ENCODE data around the gene ZNF148. TPM values are rescaled to one million over a fixed set of nuclear protein-coding genes. Genes with fewer than 3 reads are reported as not detected.

ZNF148 gene
- total RNA-seq, 2 donors from 2014 or later, result 27.1 to 35.1 TPM

DNA sequence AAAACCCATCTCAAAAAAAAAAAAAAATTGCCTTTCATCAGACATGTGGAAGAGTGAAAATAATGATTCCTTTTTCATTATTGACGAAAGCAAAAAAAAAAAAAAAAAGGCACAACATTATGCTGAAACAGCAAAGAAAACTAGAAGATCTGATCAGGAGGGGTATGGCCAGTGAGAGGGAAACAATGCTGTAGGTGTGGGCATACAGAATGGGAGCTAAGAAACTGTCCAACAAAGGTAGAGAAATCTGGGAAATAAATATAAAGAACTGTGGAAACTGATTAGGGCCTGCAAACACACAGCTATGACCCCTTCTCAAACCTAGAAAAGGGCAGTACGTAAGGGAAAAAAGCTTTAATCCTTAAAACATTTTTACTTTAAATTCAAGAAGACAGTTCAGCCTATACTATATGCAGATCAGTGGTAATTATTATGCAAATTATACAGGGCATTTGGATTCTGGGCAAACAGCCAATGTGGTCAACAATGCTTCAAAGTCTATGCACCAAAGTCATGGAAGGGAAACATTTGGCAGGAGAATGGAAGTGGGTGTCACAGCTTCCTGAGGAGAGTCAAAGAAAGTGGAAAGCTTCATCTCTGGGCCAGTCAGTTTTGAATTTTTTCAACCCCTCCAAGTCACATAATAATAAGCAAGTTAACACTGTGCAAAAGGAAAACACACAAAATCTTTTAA is 94.3 kb downstream of the ZNF148 start:
- no peak for ATAC-seq (ENCODE audit: insufficient number of reproducible peaks, low FRiP score, low read depth)
- H3K4me1 ChIP-seq (ENCODE audit: control insufficient read depth in 1 of 2, low read depth in 2 of 2), result peaks cover 2 to 12% of the 10 kb centered on the region in 2 donors
- no peaks in the 10 kb centered on the region for H3K9me3 ChIP-seq
- no peak overlapping the region for H3K4me3 ChIP-seq
- H3K27ac ChIP-seq, result no peak overlapping the region
- TF ChIP-seq, protein P1, sequence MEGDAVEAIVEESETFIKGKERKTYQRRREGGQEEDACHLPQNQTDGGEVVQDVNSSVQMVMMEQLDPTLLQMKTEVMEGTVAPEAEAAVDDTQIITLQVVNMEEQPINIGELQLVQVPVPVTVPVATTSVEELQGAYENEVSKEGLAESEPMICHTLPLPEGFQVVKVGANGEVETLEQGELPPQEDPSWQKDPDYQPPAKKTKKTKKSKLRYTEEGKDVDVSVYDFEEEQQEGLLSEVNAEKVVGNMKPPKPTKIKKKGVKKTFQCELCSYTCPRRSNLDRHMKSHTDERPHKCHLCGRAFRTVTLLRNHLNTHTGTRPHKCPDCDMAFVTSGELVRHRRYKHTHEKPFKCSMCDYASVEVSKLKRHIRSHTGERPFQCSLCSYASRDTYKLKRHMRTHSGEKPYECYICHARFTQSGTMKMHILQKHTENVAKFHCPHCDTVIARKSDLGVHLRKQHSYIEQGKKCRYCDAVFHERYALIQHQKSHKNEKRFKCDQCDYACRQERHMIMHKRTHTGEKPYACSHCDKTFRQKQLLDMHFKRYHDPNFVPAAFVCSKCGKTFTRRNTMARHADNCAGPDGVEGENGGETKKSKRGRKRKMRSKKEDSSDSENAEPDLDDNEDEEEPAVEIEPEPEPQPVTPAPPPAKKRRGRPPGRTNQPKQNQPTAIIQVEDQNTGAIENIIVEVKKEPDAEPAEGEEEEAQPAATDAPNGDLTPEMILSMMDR (IDR thresholded peaks at IDR 0.05), result no peak
- H3K27me3 ChIP-seq (replicated peaks; ENCODE audit: insufficient read depth), result no peaks in the 10 kb centered on the region
- no peak for DNase-seq (ENCODE audit: low spot score)
- H3K36me3 ChIP-seq, result peaks cover 4% of the 10 kb centered on the region

DNA sequence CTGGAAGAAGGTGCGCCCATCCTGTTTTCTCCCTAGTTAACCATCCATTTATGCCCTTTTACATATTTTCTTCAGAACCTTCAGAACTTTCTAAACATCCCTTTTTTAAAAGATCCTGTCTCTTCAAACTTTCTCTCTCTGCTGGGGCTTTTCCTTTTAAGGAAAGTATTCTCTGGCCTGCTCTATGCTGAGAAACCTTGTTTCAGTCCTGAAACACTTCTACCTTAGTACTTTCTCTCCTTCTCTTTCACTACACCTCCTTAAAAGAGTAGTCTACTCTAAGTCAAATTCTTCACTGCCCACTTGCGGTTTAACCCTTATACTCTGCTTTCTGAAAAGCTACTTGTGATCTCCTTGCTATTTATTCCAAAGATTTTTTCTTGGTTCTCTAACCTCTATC is 97.0 kb downstream of the ZNF148 start:
- TF ChIP-seq, protein P1 (IDR thresholded peaks at IDR 0.05), result no peak

DNA sequence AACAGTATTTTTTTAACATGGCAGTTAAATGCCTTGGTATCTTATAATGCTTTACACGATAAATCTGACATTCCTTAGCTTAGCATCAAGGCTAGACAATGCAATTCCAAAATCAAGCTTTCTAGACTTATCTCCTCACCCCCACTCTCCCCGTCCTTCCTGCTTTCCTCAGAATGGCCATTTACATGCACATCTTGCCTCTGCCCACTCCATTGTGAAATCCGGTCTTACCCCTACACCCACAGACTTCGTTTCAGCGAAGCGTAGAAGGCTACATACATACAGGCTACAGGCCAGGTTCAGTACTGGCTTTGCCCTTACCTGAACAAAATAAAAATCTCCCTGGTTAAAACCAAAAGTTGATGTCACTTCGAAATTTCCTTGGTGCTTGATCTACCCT is 104.0 kb downstream of the ZNF148 start:
- Histone ChIP-seq H3K4me3 (no peak overlapping the region), H3K4me1 (ENCODE audit: control insufficient read depth in 1 of 2, low read depth in 2 of 2) (no peaks in the 10 kb centered on the region), H3K27ac (no peak overlapping the region), H3K9me3 (no peaks in the 10 kb centered on the region), H3K36me3 (no peaks in the 10 kb centered on the region), H3K27me3 (replicated peaks; ENCODE audit: insufficient read depth) (no peaks in the 10 kb centered on the region)
- ATAC-seq (ENCODE audit: insufficient number of reproducible peaks, low FRiP score, low read depth) (no peak), DNase-seq (ENCODE audit: low spot score) (no peak)
- TF ChIP-seq, protein P1 (IDR thresholded peaks at IDR 0.05), result no peak

More for the DNA sequence above, 97.0 kb downstream of the ZNF148 start:
- Histone ChIP-seq H3K4me3 (no peak overlapping the region), H3K27me3 (replicated peaks; ENCODE audit: insufficient read depth) (no peaks in the 10 kb centered on the region), H3K36me3 (peaks cover 4% of the 10 kb centered on the region), H3K4me1 (ENCODE audit: control insufficient read depth in 1 of 2, low read depth in 2 of 2) (peaks cover 2 to 12% of the 10 kb centered on the region in 2 donors), H3K9me3 (no peaks in the 10 kb centered on the region), H3K27ac (no peak overlapping the region)
- DNase-seq (ENCODE audit: low spot score) (no peak), ATAC-seq (ENCODE audit: insufficient number of reproducible peaks, low FRiP score, low read depth) (no peak)

DNA sequence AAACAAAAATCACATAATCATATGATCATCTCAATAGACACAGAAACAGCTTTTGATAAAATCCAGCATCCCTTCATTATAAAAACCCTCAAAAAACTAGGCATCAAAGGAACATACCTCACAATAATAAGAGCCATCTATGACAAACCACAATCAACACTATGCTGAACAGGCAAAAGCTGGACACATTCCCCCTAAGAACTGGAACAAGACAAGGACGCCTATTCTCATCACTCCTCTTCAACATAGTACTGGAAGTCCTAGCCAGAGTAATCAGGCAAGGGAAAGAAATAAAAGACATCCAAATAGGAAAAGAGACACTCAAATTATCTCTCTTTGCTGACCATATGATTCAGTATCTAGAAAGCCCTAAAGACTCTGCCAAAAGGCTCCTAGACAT is 107.7 kb downstream of the ZNF148 start:
- ATAC-seq (ENCODE audit: insufficient number of reproducible peaks, low FRiP score, low read depth), result no peak
- H3K4me3 ChIP-seq, result no peak overlapping the region
- no peak for DNase-seq (ENCODE audit: low spot score)
- TF ChIP-seq, protein P1 (IDR thresholded peaks at IDR 0.05), result no peak
- H3K27ac ChIP-seq, result no peak overlapping the region
- H3K9me3 ChIP-seq, result no peaks in the 10 kb centered on the region
- no peaks in the 10 kb centered on the region for H3K36me3 ChIP-seq
- H3K27me3 ChIP-seq (replicated peaks; ENCODE audit: insufficient read depth), result no peaks in the 10 kb centered on the region
- no peaks in the 10 kb centered on the region for H3K4me1 ChIP-seq (ENCODE audit: control insufficient read depth in 1 of 2, low read depth in 2 of 2)

DNA sequence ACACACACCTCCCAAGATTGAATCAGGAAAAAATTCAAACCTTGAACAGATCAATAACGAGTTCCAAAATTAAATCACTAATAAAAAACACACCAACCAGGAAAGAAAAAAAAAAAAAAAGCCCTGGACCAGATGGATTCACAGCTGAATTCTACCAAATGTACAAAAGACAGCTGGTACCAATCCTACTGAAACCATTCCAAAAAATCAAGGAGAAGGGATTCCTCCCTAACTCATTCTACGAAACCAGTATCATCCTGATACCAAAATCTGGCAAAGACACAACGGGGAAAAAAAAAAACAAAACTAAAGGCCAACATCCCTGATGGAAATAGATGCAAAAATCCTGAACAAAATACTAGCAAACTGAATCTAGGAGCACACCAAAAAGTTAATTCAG is 108.2 kb downstream of the ZNF148 start:
- ATAC-seq (ENCODE audit: insufficient number of reproducible peaks, low FRiP score, low read depth) (no peak), DNase-seq (ENCODE audit: low spot score) (no peak)
- H3K4me1 ChIP-seq (ENCODE audit: control insufficient read depth in 1 of 2, low read depth in 2 of 2), result no peaks in the 10 kb centered on the region
- no peaks in the 10 kb centered on the region for H3K9me3 ChIP-seq
- H3K36me3 ChIP-seq, result no peaks in the 10 kb centered on the region
- H3K27ac ChIP-seq, result no peak overlapping the region
- TF ChIP-seq, protein P1 (IDR thresholded peaks at IDR 0.05), result no peak
- no peak overlapping the region for H3K4me3 ChIP-seq
- no peaks in the 10 kb centered on the region for H3K27me3 ChIP-seq (replicated peaks; ENCODE audit: insufficient read depth)

Data from thoracic aorta (tissue), 2 donors.